AG09309 (cell line): ENCODE results near the gene RABIF.
"Not testable (repeated sequence)": the region's sequence is repeated elsewhere in the genome, so short reads cannot be mapped to it uniquely, and the experiment has no call there.

ENCODE experiments used
- DNase-seq: peaks from one replicate; pipeline ENCODE4 v3.0.0-alpha.2; 2010; ENCODE audit warnings: low read depth
- H3K4me3 ChIP-seq: 2 replicates; pipeline ENCODE4 v1.5.1; 2011; ENCODE audit warnings: mild to moderate bottlenecking, low read depth, low read length, moderate library complexity; ENCODE audit not compliant: control insufficient read depth
- TF ChIP-seq, protein P1 (sequence below): IDR thresholded peaks from 2 replicates; pipeline ENCODE4 v1.5.1; 2011; ENCODE audit warnings: mild to moderate bottlenecking, low read depth, low read length, inconsistent platforms; ENCODE audit not compliant: insufficient read depth, control insufficient read depth; ENCODE audit errors: missing control alignments

The RABIF gene

DNA sequence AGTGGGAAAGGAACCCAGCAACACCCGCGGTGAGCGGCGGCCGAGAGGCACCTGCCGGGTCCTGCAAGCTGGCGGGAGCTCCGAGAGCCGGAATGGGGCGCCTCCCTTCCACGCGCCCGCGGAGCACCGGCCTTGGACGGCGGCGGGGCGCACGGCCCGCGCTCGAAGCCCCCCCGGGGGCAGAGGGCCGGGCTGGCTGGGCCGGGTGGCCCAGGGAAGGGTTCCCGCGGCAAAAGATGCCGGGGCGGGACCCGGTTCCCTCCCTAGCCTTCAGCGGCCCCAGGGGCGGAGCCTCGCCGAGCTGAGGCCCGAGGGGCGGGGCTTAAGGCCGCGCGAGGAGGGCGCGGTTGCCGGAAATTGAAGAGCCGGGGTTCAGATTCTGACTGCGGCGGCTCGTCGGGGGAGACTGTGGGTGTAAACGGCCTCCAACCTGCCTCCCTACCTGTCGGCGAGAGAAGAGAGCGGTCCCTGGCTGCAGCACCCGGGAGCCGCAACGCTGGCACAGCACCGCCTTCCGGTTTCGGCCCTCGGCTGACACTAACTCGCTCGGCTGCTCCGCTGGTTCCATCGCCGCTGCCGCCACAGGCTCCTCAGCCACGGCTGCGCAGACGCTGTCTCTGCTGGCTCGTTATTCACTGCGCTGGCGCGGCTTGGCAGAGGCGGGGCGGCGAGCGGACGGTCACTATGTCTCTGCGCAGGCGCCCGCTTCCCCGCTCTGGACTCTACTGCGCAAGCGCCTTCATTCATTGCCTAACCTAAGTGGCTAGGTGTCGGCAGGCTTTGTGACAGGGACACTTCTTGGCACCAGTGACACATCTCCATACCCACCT is at the start of gene RABIF:
TSS of gene RABIF (minus strand) at position 619 of the 830 bp plus-strand sequence. CDS start at position 568, 51 bp downstream.
- TF ChIP-seq, protein P1, sequence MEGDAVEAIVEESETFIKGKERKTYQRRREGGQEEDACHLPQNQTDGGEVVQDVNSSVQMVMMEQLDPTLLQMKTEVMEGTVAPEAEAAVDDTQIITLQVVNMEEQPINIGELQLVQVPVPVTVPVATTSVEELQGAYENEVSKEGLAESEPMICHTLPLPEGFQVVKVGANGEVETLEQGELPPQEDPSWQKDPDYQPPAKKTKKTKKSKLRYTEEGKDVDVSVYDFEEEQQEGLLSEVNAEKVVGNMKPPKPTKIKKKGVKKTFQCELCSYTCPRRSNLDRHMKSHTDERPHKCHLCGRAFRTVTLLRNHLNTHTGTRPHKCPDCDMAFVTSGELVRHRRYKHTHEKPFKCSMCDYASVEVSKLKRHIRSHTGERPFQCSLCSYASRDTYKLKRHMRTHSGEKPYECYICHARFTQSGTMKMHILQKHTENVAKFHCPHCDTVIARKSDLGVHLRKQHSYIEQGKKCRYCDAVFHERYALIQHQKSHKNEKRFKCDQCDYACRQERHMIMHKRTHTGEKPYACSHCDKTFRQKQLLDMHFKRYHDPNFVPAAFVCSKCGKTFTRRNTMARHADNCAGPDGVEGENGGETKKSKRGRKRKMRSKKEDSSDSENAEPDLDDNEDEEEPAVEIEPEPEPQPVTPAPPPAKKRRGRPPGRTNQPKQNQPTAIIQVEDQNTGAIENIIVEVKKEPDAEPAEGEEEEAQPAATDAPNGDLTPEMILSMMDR: peak; percentile 35
- peak; percentile 60 for DNase-seq
- peak within 1 kb of the TSS; percentile 91 for H3K4me3 ChIP-seq

DNA sequence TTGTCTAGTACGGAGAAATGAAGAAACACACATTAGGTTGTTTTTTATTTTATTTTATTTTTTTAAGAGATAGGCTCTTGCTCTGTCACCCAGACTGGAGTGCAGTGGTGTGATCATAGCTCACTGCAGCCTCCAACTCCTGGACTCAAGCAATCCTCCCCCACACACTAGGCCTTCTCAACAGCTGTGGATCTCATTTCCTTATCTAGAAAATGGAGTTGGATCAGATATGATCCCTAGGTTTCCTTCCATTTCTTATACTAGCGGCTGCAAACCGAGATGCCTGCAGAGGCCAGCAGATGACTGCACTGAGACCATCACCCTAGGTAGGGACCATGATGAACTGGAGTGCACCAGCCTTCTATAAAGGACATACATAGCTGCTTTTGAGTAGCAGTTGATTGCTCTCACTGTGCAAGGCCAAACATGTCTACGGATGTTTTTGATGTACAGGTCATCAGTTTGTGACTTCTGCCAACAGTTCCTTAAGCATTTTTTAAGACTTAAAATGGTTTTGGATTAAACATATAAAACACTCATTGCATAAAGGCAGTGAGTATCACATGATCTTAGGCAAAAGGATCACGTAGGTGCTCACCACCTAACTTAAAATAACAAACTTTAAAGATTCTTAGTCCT is 49.5 kb upstream of the RABIF start:
- DNase-seq: no peak
- TF ChIP-seq, protein P1: peak; percentile 0
- no peak overlapping the region for H3K4me3 ChIP-seq

DNA sequence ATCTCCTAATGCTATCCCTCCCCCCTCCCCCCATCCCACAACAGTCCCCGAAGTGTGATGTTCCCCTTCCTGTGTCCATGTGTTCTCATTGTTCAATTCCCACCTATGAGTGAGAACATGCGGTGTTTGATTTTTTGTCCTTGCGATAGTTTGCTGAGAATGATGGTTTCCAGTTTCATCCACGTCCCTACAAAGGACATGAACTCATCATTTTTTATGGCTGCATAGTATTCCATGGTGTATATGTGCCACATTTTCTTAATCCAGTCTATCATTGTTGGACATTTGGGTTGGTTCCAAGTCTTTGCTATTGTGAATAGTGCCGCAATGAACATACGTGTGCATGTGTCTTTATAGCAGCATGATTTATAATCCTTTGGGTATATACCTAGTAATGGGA is 47.5 kb upstream of the RABIF start:
- DNase-seq: not testable (repeated sequence)

DNA sequence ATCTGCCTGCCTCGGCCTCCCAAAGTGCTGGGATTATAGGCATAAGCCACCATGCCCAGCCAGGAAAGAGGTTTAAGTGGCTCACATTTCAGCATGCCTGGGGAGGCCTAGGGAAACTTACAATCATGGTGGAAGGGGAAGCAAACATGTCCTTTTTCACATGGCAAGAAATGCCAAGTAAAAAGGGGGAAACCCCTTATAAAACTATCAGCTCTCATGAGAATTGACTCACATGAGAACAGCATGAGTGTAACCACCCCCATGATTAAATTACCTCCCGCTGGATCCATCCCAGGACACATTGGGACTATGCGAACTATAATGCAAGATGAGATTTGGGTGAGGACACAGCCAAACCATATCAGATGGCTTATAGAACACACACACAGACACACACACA is 46.9 kb upstream of the RABIF start:
- TF ChIP-seq, protein P1: no peak
- H3K4me3 ChIP-seq: no peak overlapping the region
- no peak for DNase-seq

More for the DNA sequence above, 47.5 kb upstream of the RABIF start:
- not testable (repeated sequence) for H3K4me3 ChIP-seq

DNA sequence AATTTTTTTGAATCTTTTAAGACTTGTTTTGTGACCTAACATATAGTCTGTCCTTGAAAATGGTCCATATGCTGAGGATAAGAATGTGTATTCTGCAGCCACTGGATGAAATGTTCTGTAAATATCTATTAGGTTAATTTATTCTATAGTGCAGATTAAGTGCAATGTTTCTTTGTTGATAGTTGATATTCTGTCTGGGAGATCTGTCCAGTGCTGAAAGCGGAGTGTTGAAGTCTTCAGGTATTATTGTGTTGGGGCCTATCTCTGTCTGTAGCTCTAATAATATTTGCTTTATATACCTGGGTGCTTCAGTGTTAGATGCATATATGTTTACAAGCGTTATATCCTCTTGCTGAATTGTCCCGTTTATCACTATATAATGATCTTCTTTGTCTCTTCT is 45.8 kb upstream of the RABIF start:
- TF ChIP-seq, protein P1: no peak
- no peak for DNase-seq
- no peak overlapping the region for H3K4me3 ChIP-seq

DNA sequence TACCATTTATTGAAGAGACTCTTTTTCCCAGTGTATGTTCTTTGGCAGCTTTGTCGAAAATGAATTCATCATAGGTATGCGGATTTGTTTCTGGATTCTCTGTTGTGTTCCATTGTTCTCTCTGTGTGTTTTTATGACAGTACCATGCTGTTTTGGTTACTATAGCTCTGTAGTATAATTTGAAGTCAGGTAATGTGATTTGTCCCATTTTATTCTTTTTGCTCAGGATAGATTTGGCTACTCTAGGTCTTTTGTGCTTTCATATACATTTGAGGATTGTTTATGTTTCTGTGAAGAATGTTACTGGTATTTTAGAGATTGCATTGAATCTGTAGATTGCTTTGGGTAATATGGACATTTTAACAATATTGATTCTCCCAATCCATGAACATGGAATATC is 43.5 kb upstream of the RABIF start:
- DNase-seq: no peak
- TF ChIP-seq, protein P1: no peak
- H3K4me3 ChIP-seq: no peak overlapping the region
